Measurements from ENCODE around the gene PHLPP2. TPM values are rescaled to one million over a fixed set of nuclear protein-coding genes. Genes with fewer than 3 reads are reported as not detected.
"Not testable (repeated sequence)": the region's sequence is repeated elsewhere in the genome, so short reads cannot be mapped to it uniquely, and the experiment has no call there.

Gene PHLPP2
- total RNA-seq, 5 donors from 2014 or later (not counting 1 experiment from before 2014, with no cell fraction given) = 7.6 to 9.9 (median 9.3) TPM

DNA sequence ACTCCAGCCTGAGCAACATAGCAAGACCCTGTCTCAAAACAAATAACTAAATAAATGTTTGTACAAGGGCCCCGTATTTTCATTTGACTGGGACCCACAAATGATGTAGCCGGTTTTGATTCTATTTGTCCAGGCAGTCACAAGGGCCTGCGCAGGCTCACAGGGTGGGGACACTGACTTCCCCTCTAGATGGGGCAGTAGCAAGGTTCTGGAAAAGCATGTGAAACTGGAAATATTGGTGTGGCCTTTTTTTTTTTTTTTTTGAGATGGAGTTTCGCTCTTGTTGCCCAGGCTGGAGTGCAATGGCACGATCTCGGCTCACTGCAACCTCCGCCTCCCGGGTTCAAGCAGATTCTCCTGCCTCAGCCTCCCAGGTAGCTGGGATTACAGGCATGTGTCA lies 109.5 kb downstream of the PHLPP2 start:
- H3K4me3 ChIP-seq (ENCODE audit: control insufficient read depth in 1 of 2, extremely low read depth in 1 of 2, low read length in 1 of 2); H3K27ac Mint-ChIP-seq; ATAC-seq (replicated peaks in 1 of 4); H3K9me3 Mint-ChIP-seq; H3K4me1 Mint-ChIP-seq; H3K27ac ChIP-seq (ENCODE audit: low read length); H3K36me3 ChIP-seq (ENCODE audit: control insufficient read depth in 2 of 2, extremely low read depth in 1 of 2, insufficient read depth in 1 of 2, low read length in 1 of 2); POLR2A ChIA-PET; H3K4me1 ChIP-seq (ENCODE audit: control insufficient read depth in 1 of 2, extremely low read depth in 1 of 2, insufficient read depth in 2 of 2, low read length in 2 of 2); H3K36me3 Mint-ChIP-seq; H3K4me3 Mint-ChIP-seq; CTCF ChIA-PET; DNase-seq; H3K9me3 ChIP-seq: not testable (repeated sequence)
- H3K27me3 ChIP-seq (replicated peaks in 1 of 2; ENCODE audit: control insufficient read depth in 2 of 2, extremely low read depth in 1 of 2, insufficient read depth in 2 of 2, low read length in 1 of 2) = peaks cover 0 to 26% of the 10 kb centered on the region in 2 experiments
- peaks cover 30 to 37% of the 10 kb centered on the region in 2 donors for H3K27me3 Mint-ChIP-seq
- WGBS (ENCODE audit: insufficient coverage) = 96% methylated on average over 5 of the region's 8 CpGs

DNA sequence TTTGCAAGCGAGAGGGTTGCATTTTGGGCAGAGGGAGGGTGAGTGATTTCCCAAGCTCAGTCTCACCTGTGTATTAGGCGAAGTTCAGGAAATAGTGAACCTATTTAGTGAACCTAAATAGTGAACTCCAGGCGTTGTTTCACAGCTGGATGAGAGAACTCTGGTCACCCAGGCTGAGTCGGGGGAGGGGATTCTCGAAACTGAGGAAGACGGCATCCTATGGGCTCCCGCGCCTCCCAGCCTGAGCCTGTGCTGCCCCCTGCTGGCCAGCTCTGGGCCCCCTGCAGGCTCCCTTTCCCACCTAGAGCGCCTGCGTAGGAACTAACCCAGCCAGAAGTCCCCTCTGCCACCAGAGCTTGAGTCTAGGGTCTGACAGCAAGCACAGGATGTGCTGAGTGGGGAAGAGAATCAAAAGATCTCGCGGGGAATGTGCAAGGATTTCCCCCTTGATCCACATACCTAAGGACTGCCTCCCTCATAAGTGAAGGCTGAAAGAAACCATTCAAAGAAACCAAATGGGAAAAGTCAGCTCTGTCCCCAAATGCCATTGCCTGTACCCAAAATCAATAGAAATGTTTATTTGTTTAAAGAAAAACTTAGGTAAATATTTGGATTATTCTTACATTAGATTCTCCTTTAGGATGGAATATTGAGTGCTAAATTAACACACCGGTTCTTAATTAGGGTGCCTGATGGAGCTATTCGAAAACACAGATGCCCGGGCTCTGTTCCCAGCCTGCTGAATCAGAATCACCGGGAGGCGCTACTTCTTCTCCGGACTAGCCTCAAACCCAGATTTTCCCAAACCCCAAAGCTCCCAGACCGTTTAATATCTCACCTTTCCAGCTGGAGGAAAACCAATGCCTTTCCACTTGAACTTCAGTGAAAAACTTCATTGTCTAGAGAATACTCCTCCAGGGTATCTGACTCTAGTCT lies 113.3 kb downstream of the PHLPP2 start:
- 14% methylated on average over 4 of the region's 19 CpGs for whole genome bisulfite sequencing (ENCODE audit: insufficient coverage)
- no peak overlapping the region for H3K4me3 ChIP-seq (ENCODE audit: control insufficient read depth in 1 of 2, extremely low read depth in 1 of 2, low read length in 1 of 2)
- no peaks in the 10 kb centered on the region for H3K9me3 Mint-ChIP-seq
- no peak overlapping the region for H3K27ac ChIP-seq (ENCODE audit: low read length)
- H3K27me3 ChIP-seq (replicated peaks in 1 of 2; ENCODE audit: control insufficient read depth in 2 of 2, extremely low read depth in 1 of 2, insufficient read depth in 2 of 2, low read length in 1 of 2) = peaks cover 0 to 23% of the 10 kb centered on the region in 2 experiments
- no peaks in the 10 kb centered on the region for H3K36me3 Mint-ChIP-seq
- POLR2A ChIA-PET = interaction anchor here in 1 of 2 donors (0.6 kb wide), 1 partner anchor 105 kb away, joined by 3 read pairs; no protein-coding TSS in a partner anchor
- no peak overlapping the region for H3K27ac Mint-ChIP-seq
- DNase-seq = peak; percentile 38 to 84 (median 68)
- H3K9me3 ChIP-seq = no peaks in the 10 kb centered on the region
- H3K4me1 Mint-ChIP-seq = peaks cover 0 to 5% (median 3%) of the 10 kb centered on the region in 3 donors
- H3K27me3 Mint-ChIP-seq = peaks cover 22 to 32% of the 10 kb centered on the region in 2 donors
- CTCF ChIA-PET = interaction anchor here (0.5 to 2.5 kb wide), 22 partner anchors 15 to 350 kb away, joined by 3 to 42 read pairs (median 4); partner anchors contain the start of gene MARVELD3 (in 1 of the 2)
- peaks cover 0 to 5% of the 10 kb centered on the region in 2 experiments for H3K4me1 ChIP-seq (ENCODE audit: control insufficient read depth in 1 of 2, extremely low read depth in 1 of 2, insufficient read depth in 2 of 2, low read length in 2 of 2)
- ATAC-seq (replicated peaks in 1 of 4) = peak; percentile 83 to 99 (median 90)
- H3K36me3 ChIP-seq (ENCODE audit: control insufficient read depth in 2 of 2, extremely low read depth in 1 of 2, insufficient read depth in 1 of 2, low read length in 1 of 2) = no peaks in the 10 kb centered on the region
- H3K4me3 Mint-ChIP-seq = no peak overlapping the region

DNA sequence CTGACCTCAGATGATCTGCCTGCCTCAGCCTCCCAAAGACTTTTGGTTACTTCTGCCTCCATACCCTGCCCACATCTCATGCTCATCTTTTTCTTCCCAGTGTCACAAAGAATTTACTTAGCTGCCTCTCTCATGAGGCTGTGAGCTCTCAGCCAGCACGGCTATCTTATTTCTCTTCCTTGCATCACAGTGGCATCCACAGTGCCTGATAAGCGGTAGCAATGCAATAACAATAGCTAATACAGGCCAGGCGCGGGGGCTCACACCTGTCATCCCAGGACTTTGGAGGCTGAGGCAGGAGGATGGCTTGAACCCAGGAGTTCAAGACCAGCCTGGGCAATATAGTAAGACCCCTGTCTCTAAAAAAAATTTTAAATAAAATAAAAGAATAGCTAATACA lies 114.1 kb downstream of the PHLPP2 start:
- Histone ChIP-seq H3K9me3 (no peaks in the 10 kb centered on the region), H3K4me3 (ENCODE audit: control insufficient read depth in 1 of 2, extremely low read depth in 1 of 2, low read length in 1 of 2) (no peak overlapping the region), H3K27me3 (replicated peaks in 1 of 2; ENCODE audit: control insufficient read depth in 2 of 2, extremely low read depth in 1 of 2, insufficient read depth in 2 of 2, low read length in 1 of 2) (peaks cover 0 to 17% of the 10 kb centered on the region in 2 experiments), H3K27ac (ENCODE audit: low read length) (no peak overlapping the region), H3K36me3 (ENCODE audit: control insufficient read depth in 2 of 2, extremely low read depth in 1 of 2, insufficient read depth in 1 of 2, low read length in 1 of 2) (no peaks in the 10 kb centered on the region), H3K4me1 (ENCODE audit: control insufficient read depth in 1 of 2, extremely low read depth in 1 of 2, insufficient read depth in 2 of 2, low read length in 2 of 2) (peaks cover 0 to 5% of the 10 kb centered on the region in 2 experiments)
- Mint-ChIP-seq H3K4me1 (peaks cover 0 to 5% (median 3%) of the 10 kb centered on the region in 3 donors), H3K4me3 (no peak overlapping the region), H3K9me3 (no peaks in the 10 kb centered on the region), H3K27ac (no peak overlapping the region), H3K27me3 (peaks cover 17 to 27% of the 10 kb centered on the region in 2 donors), H3K36me3 (no peaks in the 10 kb centered on the region)
- whole genome bisulfite sequencing (ENCODE audit: insufficient coverage) = 83% methylated on average over 2 of the region's 4 CpGs
- DNase-seq = no peak
- no peak for ATAC-seq (replicated peaks in 1 of 4)
- ChIA-PET POLR2A (no interaction called here), CTCF (interaction anchor here (0.5 to 2.5 kb wide), 16 partner anchors 16 to 351 kb away, joined by 3 to 42 read pairs (median 4); partner anchors contain the start of gene MARVELD3 (in 1 of the 2))

DNA sequence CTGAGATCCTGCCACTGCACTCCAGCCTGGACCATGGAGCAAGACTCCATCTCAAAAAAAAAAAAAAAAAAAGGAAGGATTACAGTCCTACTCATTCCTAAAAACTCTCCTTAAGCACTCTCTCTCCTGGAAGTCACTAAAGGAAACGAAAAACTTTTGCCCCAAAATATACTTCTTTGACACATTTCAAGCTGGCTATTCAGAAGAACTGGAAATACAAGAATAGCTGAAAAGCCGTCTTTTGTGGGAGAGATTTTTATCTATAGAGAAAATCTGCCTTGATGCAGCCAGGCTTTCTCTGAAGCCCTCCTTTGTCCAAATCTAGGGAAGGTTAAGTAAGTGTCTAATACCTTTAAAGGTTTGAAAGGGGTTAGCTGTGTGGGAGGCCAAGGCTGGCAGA lies 115.4 kb downstream of the PHLPP2 start:
- ChIA-PET POLR2A (no interaction called here), CTCF (interaction anchor here (0.6 to 1.0 kb wide), 7 partner anchors 25 to 1738 kb away, joined by 3 to 9 read pairs (median 4); no protein-coding TSS in a partner anchor)
- Mint-ChIP-seq H3K9me3 (no peaks in the 10 kb centered on the region), H3K27me3 (peaks cover 11 to 20% of the 10 kb centered on the region in 2 donors), H3K27ac (no peak overlapping the region), H3K4me1 (peaks cover 0 to 5% (median 3%) of the 10 kb centered on the region in 3 donors), H3K36me3 (no peaks in the 10 kb centered on the region), H3K4me3 (no peak overlapping the region)
- no peaks in the 10 kb centered on the region for H3K9me3 ChIP-seq
- no peak overlapping the region for H3K4me3 ChIP-seq (ENCODE audit: control insufficient read depth in 1 of 2, extremely low read depth in 1 of 2, low read length in 1 of 2)
- DNase-seq = no peak
- no CpG with 5 or more reads among the region's 2 CpGs for WGBS (ENCODE audit: insufficient coverage)
- H3K27me3 ChIP-seq (replicated peaks in 1 of 2; ENCODE audit: control insufficient read depth in 2 of 2, extremely low read depth in 1 of 2, insufficient read depth in 2 of 2, low read length in 1 of 2) = peaks cover 0 to 9% of the 10 kb centered on the region in 2 experiments
- ATAC-seq (replicated peaks in 1 of 4) = no peak
- H3K4me1 ChIP-seq (ENCODE audit: control insufficient read depth in 1 of 2, extremely low read depth in 1 of 2, insufficient read depth in 2 of 2, low read length in 2 of 2) = peaks cover 0 to 5% of the 10 kb centered on the region in 2 experiments
- H3K27ac ChIP-seq (ENCODE audit: low read length) = no peak overlapping the region
- H3K36me3 ChIP-seq (ENCODE audit: control insufficient read depth in 2 of 2, extremely low read depth in 1 of 2, insufficient read depth in 1 of 2, low read length in 1 of 2) = no peaks in the 10 kb centered on the region

DNA sequence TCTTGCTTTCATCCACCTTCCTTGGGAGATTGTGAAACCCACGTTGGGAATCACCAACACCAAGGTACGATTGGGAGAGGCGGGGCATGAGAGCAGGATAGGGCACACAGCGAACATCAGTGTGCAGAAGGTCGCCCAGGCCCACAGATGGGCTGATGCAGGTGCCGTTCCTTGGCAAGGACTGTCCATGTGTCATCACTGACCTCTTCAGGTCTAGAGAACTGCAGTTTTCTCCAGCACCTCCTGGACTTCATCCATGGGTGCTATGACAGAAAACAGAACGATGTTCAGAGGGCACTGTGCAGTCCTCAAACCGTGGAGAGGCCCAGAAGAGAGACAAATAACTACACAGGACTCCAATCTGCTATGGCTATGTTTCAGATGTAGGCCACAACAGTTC lies 123.7 kb downstream of the PHLPP2 start:
- no peaks in the 10 kb centered on the region for H3K9me3 ChIP-seq
- Mint-ChIP-seq H3K27ac (no peak overlapping the region), H3K36me3 (no peaks in the 10 kb centered on the region), H3K4me3 (no peak overlapping the region), H3K9me3 (no peaks in the 10 kb centered on the region), H3K4me1 (no peaks in the 10 kb centered on the region), H3K27me3 (peaks cover 7 to 16% of the 10 kb centered on the region in 2 donors)
- H3K4me1 ChIP-seq (ENCODE audit: control insufficient read depth in 1 of 2, extremely low read depth in 1 of 2, insufficient read depth in 2 of 2, low read length in 2 of 2) = no peaks in the 10 kb centered on the region
- no peaks in the 10 kb centered on the region for H3K36me3 ChIP-seq (ENCODE audit: control insufficient read depth in 2 of 2, extremely low read depth in 1 of 2, insufficient read depth in 1 of 2, low read length in 1 of 2)
- no peak overlapping the region for H3K27ac ChIP-seq (ENCODE audit: low read length)
- ATAC-seq (replicated peaks in 1 of 4) (no peak), DNase-seq (no peak)
- WGBS (ENCODE audit: insufficient coverage) = 76% methylated on average over 6 of the region's 8 CpGs
- no peak overlapping the region for H3K4me3 ChIP-seq (ENCODE audit: control insufficient read depth in 1 of 2, extremely low read depth in 1 of 2, low read length in 1 of 2)
- peaks cover 0 to 7% of the 10 kb centered on the region in 2 experiments for H3K27me3 ChIP-seq (replicated peaks in 1 of 2; ENCODE audit: control insufficient read depth in 2 of 2, extremely low read depth in 1 of 2, insufficient read depth in 2 of 2, low read length in 1 of 2)
- CTCF ChIA-PET = no interaction called here
- POLR2A ChIA-PET = no interaction called here

DNA sequence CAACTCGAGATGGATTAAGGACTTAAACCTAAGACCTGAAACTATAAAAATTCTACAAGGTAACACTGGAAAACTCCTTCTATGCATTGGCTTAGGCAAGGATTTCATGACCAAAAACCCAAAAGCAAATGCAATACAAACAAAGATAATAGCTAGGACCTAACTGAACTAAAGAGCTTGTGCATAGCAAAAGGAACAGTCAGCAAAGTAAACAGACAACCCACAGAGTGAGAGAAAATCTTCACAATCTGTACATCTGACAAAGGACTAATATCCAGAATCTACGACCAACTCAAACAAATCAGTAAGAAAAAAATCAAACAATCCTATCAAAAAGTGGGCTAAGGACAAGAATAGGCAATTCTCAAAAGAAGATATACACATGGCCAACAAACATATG lies 126.1 kb downstream of the PHLPP2 start:
- H3K27me3 Mint-ChIP-seq = peaks cover 10 to 32% of the 10 kb centered on the region in 2 donors
- H3K27ac Mint-ChIP-seq; H3K9me3 Mint-ChIP-seq; DNase-seq; POLR2A ChIA-PET; H3K4me3 ChIP-seq (ENCODE audit: control insufficient read depth in 1 of 2, extremely low read depth in 1 of 2, low read length in 1 of 2); H3K36me3 Mint-ChIP-seq; H3K27me3 ChIP-seq (replicated peaks in 1 of 2; ENCODE audit: control insufficient read depth in 2 of 2, extremely low read depth in 1 of 2, insufficient read depth in 2 of 2, low read length in 1 of 2); H3K36me3 ChIP-seq (ENCODE audit: control insufficient read depth in 2 of 2, extremely low read depth in 1 of 2, insufficient read depth in 1 of 2, low read length in 1 of 2); H3K4me1 Mint-ChIP-seq; H3K4me1 ChIP-seq (ENCODE audit: control insufficient read depth in 1 of 2, extremely low read depth in 1 of 2, insufficient read depth in 2 of 2, low read length in 2 of 2); H3K9me3 ChIP-seq; CTCF ChIA-PET; H3K27ac ChIP-seq (ENCODE audit: low read length); H3K4me3 Mint-ChIP-seq; ATAC-seq (replicated peaks in 1 of 4): not testable (repeated sequence)
- 86% methylated on average over 1 of the region's 2 CpGs for WGBS (ENCODE audit: insufficient coverage)

Measured in T-cell (primary cell).